Effector memory CD8-positive, alpha-beta T cell (primary cell): Measurements from ENCODE around the gene SAMD4A.

ENCODE experiments used
- ATAC-seq: fragments of 150-1000 bp; cut with Tn5 transposase; replicated peaks from 2 replicates; pipeline ENCODE4 v1.10.0; 2021; ENCODE audit warnings: mild to moderate bottlenecking, moderate library complexity
- DNase-seq, 3 experiments: peaks; one replicate each; pipeline ENCODE4 v3.0.0; 2021
- H3K27ac Mint-ChIP-seq, 2 donors: one replicate each; pipeline ENCODE4 v1.8.0; 2022; ENCODE audit warnings: mild to moderate bottlenecking in 2 of 2, mixed read lengths in 2 of 2, moderate library complexity in 2 of 2
- H3K27me3 Mint-ChIP-seq, 2 donors: one replicate each; pipeline ENCODE4 v1.8.0; 2022; ENCODE audit warnings: mixed read lengths in 2 of 2
- H3K36me3 Mint-ChIP-seq: one replicate; pipeline ENCODE4 v1.8.0; 2022; ENCODE audit warnings: mild to moderate bottlenecking, moderate library complexity, mixed read lengths; ENCODE audit not compliant: insufficient read depth
- H3K4me1 Mint-ChIP-seq, 2 donors: one replicate each; pipeline ENCODE4 v1.8.0; 2022; ENCODE audit warnings: low read depth in 2 of 2, mixed read lengths in 2 of 2
- H3K4me3 Mint-ChIP-seq, 2 donors: one replicate each; pipeline ENCODE4 v1.8.0; 2022; ENCODE audit warnings: mild to moderate bottlenecking in 2 of 2, mixed read lengths in 2 of 2, moderate library complexity in 2 of 2
- H3K9me3 Mint-ChIP-seq, 2 donors: one replicate each; pipeline ENCODE4 v1.8.0; 2022; ENCODE audit warnings: mixed read lengths in 2 of 2

Gene SAMD4A

DNA sequence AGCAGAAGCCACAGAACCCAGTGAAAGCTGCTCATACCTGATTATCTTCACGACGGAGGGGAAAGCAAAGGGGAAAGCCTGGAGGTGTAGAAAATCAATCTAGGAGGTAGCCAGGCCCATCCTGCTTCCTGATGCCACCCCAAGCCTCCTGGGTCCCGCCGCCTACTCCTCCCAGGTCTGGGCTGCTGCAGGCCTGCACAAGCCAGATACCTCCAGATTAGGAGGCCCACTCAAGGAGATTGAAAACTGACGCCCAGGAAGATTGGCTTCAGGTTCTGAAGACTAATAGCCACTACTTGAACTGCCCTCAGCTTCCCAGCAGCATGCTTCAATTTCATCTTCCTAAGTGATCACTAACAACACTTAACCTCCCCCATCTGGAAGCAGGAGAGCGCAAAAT, 248.6 kb downstream of the SAMD4A start:
- H3K27ac Mint-ChIP-seq = no peak overlapping the region
- ATAC-seq = no peak

DNA sequence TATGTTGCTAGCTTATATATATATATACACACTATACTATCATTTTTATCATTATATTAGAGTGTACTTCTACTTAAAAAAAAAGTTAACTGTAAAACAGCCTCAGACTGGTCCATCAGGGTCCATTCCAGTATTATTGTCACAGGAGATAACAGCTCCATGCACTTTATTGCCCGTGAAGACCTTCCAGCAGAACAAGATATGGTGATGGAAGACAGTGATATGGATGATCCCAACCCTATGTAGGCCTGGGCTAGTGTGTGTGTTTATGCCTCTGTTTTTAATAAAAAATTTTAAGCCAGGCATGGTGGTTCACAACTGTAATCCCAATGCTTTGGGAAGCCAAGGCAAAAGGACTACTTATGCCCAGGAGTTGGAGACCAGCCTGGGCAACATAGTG, 249.5 kb downstream of the SAMD4A start:
- H3K27me3 Mint-ChIP-seq = peaks cover 26 to 45% of the 10 kb centered on the region in 2 donors
- DNase-seq (no peak), ATAC-seq (no peak)
- H3K9me3 Mint-ChIP-seq = no peaks in the 10 kb centered on the region
- H3K4me1 Mint-ChIP-seq = peaks cover 0 to 3% of the 10 kb centered on the region in 2 donors
- H3K27ac Mint-ChIP-seq = no peak overlapping the region
- no peak overlapping the region for H3K4me3 Mint-ChIP-seq
- no peaks in the 10 kb centered on the region for H3K36me3 Mint-ChIP-seq

More for the DNA sequence above, 248.6 kb downstream of the SAMD4A start:
- H3K4me1 Mint-ChIP-seq = peaks cover 0 to 3% of the 10 kb centered on the region in 2 donors
- peaks cover 33 to 51% of the 10 kb centered on the region in 2 donors for H3K27me3 Mint-ChIP-seq
- H3K36me3 Mint-ChIP-seq = no peaks in the 10 kb centered on the region
- no peaks in the 10 kb centered on the region for H3K9me3 Mint-ChIP-seq
- H3K4me3 Mint-ChIP-seq = no peak overlapping the region
- DNase-seq = no peak

DNA sequence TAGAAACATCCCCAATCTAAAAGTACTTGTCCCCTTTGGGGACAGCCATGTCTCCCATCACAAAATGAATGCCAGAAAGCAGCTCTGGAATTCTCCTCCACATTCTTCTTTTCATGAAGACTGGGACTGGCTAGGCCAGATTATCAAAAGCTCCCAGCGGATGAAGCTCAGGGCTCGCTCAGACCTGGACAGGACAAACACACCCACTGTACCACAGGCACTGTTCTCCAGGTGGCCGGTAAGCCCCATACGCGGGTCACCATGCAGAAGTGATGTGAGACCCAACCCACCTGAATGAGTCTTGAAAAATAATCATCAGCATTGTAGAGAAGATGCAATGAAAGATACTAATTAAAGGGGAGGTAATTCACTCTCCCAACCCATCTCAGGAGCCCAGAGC, 250.6 kb downstream of the SAMD4A start:
- peaks cover 0 to 3% of the 10 kb centered on the region in 2 donors for H3K4me1 Mint-ChIP-seq
- no peaks in the 10 kb centered on the region for H3K9me3 Mint-ChIP-seq
- peaks cover 24 to 41% of the 10 kb centered on the region in 2 donors for H3K27me3 Mint-ChIP-seq
- no peak for DNase-seq
- H3K36me3 Mint-ChIP-seq = no peaks in the 10 kb centered on the region
- no peak overlapping the region for H3K4me3 Mint-ChIP-seq
- no peak overlapping the region for H3K27ac Mint-ChIP-seq
- no peak for ATAC-seq

DNA sequence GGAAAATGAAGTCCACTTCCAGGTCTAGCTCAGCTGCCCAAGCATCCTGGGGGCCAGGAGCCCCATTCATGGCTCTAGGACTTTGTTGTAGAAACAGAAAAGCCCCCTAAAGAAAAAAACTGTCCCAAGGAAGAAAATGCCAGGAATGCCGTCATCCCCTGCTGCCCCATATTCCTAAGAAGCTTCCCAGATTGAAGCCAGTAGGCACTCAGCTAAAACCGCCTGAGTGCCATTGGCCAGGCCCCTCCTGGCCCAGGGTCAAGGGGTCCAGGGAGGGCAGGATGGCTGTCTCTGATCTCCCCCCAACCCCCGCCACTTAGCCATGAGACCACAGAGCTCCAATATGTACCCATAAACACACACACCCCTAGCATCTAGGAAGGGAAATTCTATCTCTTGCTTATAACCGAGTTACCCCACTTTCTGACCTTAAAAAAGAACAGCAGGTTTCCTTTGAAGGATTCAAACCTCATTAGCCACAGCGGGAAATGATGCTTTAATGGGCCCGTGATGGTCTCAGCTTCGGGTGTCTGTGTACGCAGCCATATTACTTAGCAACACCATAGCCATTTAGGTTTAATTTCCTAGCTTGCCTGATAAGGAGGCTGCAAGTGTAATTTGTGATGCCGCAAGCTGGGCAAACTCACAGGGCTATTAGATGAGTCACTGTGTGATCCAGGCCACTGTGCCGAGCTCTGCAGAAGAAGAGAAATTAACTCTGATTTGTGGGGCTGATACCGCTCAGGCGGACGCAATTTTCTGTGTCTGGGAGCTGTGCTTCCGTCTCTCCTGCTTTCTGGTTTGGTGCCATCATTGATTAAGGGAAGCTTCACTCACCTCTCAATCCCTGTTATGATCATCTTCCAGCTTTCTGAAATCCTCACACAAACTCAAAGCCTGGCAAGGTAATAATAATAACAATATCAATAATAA, 251.5 kb downstream of the SAMD4A start:
- no peak for DNase-seq
- H3K27me3 Mint-ChIP-seq = peaks cover 24 to 41% of the 10 kb centered on the region in 2 donors
- no peak overlapping the region for H3K4me3 Mint-ChIP-seq
- peaks cover 0 to 3% of the 10 kb centered on the region in 2 donors for H3K4me1 Mint-ChIP-seq
- H3K9me3 Mint-ChIP-seq = no peaks in the 10 kb centered on the region
- no peak overlapping the region for H3K27ac Mint-ChIP-seq
- H3K36me3 Mint-ChIP-seq = no peaks in the 10 kb centered on the region
- ATAC-seq = peak; percentile 78

DNA sequence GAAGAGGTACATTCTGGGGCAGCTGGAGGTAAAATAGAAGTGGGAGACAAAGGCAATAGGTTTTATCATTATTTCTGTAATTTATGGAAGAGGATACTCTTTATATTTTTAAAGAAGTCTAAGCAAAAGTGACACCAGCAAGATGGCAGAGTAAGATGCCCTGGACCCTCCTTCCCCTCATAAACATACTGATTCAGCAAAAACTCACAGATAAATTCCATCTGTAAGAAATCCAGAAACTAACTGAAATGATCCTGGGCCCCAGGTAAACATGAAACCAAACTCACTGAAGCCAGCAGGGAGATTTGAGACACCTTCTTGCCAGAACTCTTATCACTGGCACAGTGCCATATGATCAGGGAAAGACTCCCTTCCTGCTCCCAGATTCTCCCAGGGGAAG, 255.8 kb downstream of the SAMD4A start:
- Mint-ChIP-seq H3K4me1 (peaks cover 0 to 3% of the 10 kb centered on the region in 2 donors), H3K9me3 (peaks cover 9 to 28% of the 10 kb centered on the region in 2 donors), H3K27ac (no peak overlapping the region), H3K36me3 (no peaks in the 10 kb centered on the region), H3K27me3 (peaks cover 18 to 27% of the 10 kb centered on the region in 2 donors), H3K4me3 (no peak overlapping the region)
- DNase-seq (no peak), ATAC-seq (no peak)

DNA sequence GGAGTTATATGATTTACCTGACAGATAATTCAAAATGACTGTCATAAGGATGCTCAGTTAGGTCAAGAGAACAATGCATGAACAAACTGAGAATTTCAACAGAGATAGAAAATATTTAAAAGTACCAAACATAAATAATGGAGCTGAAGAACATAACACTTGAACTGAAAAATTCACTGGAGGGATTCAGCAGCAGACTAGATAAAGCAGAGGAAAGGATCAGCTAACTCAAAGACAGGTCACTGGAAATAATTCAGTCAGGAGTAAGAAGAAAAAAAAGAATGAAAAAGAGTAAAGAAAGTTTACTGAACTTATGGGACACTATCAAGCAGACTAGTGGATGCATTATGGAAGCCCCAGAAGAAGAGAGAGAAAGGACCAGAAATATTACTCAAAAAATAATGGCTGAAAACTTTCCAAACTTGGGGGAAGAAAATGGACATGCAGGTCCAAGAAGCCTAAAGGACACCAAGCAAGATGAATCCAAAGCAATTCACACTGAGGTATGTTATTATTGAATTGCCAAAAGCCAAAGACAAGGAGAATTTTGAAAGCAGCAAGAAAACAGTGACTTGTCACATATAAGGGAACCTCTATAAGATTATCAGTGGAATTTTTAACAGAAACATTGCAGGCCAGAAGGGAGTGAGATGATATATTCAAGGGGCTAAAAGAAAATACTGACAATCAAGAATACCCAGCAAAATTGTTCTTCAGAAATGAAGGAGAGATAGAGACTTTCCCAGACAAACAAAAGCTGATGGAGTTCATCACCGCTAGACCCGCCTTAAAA, 257.0 kb downstream of the SAMD4A start:
- peaks cover 9 to 28% of the 10 kb centered on the region in 2 donors for H3K9me3 Mint-ChIP-seq
- no peak overlapping the region for H3K27ac Mint-ChIP-seq
- H3K4me3 Mint-ChIP-seq = no peak overlapping the region
- no peaks in the 10 kb centered on the region for H3K4me1 Mint-ChIP-seq
- DNase-seq (no peak), ATAC-seq (no peak)
- H3K36me3 Mint-ChIP-seq = no peaks in the 10 kb centered on the region
- H3K27me3 Mint-ChIP-seq = peaks cover 16 to 18% of the 10 kb centered on the region in 2 donors

DNA sequence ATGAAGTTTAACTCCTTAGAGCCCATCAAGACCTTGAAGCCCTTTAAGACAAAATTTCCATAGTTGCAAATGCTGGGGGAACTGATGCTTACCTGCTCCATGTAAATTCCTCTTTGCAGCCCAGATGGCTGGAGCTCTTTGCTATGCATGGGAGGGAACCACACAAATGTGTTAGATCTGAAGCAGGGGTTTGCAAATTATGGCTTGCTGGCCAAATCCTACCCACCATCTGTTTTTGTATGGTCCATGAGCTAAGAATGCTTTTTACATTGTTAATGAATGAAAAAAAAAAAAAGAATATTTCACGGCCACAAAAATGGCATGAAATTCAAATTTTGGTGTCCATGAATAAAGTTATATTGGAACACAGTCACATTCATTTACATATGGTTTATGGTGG, 261.1 kb downstream of the SAMD4A start:
- H3K9me3 Mint-ChIP-seq = peaks cover 9 to 28% of the 10 kb centered on the region in 2 donors
- DNase-seq (no peak), ATAC-seq (no peak)
- no peaks in the 10 kb centered on the region for H3K27me3 Mint-ChIP-seq
- no peaks in the 10 kb centered on the region for H3K36me3 Mint-ChIP-seq
- no peak overlapping the region for H3K4me3 Mint-ChIP-seq
- H3K27ac Mint-ChIP-seq = no peak overlapping the region
- no peaks in the 10 kb centered on the region for H3K4me1 Mint-ChIP-seq

DNA sequence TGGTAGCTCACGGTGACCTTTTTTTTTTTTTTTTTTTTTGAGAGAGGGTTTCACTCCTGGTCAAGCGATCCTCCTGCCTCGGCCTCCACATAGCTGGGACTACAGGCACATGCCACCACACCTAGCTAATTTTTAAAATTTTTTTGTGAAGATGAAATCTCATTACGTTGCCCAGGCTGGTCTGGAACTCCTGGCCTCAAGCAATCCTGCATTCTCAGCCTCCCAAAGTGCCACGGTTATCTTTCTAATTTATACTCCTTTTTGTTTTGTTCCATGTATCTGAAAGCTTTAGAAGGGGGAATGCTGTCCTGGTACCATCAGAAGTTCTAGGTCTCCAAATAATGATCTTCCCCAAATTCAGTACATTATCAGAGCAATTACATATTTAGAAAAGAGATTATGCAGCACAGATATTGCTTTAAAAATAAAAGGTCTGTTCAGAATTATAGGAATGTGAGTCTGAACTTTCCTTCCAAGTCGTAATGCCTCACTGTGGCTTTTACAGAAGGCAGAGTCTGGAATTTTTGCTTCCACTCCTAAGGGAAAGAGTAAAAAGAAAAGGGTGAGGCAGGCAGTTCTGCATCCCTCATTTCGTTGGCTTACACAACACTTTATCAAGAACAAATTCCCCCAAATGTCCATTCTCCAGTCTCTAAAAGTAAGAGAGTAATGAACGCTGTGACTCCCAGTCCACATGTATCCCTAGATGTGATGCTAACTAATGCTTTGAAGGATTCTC, 262.7 kb downstream of the SAMD4A start:
- no peaks in the 10 kb centered on the region for H3K4me1 Mint-ChIP-seq
- H3K36me3 Mint-ChIP-seq = no peaks in the 10 kb centered on the region
- no peak for ATAC-seq
- H3K4me3 Mint-ChIP-seq = no peak overlapping the region
- H3K27ac Mint-ChIP-seq = no peak overlapping the region
- DNase-seq = no peak
- peaks cover 6 to 16% of the 10 kb centered on the region in 2 donors for H3K9me3 Mint-ChIP-seq
- H3K27me3 Mint-ChIP-seq = no peaks in the 10 kb centered on the region

DNA sequence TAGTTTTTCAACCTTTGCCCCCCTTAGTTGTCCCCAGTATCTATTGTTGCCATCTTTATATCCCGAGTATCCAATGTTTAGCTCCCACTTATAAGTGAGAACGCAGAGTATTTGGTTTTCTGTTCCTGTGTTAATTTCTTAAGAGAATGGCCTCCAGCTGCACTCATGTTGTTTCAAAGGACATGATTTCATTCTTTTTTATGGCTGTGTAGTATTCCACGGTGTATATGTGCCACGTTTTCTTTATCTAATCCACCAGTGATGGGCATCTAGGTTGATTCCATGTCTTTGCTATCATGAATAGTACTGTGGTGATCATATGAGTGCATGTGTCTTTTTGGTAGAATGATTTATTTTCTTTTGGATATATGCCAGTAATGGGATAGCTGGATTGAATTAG, 263.7 kb downstream of the SAMD4A start:
- DNase-seq = no peak
- Mint-ChIP-seq H3K27me3 (no peaks in the 10 kb centered on the region), H3K36me3 (no peaks in the 10 kb centered on the region), H3K4me3 (no peak overlapping the region), H3K9me3 (peaks cover 2 to 11% of the 10 kb centered on the region in 2 donors), H3K27ac (no peak overlapping the region), H3K4me1 (no peaks in the 10 kb centered on the region)
- no peak for ATAC-seq

DNA sequence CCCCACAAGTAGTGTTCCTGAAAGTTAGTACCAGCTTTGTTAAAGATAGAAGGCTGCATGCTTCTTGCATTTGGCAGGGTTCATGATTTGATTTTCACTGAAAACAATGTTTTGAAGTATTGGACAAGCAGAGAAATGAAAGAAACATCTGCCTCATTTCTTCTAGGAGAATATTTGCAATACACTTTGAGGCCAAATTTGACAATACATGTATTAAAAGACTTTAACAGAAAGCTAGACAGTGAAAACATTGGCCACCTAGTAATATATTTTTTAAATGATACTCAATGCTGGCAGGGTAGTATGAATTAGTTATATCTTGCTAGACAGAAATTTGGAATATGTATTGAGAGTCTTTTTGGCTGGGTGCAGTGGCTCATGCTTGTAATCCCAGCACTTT, 267.2 kb downstream of the SAMD4A start:
- Mint-ChIP-seq H3K9me3 (no peaks in the 10 kb centered on the region), H3K36me3 (peaks cover 9% of the 10 kb centered on the region), H3K4me3 (no peak overlapping the region), H3K4me1 (no peaks in the 10 kb centered on the region), H3K27ac (no peak overlapping the region), H3K27me3 (no peaks in the 10 kb centered on the region)
- DNase-seq (no peak), ATAC-seq (no peak)

DNA sequence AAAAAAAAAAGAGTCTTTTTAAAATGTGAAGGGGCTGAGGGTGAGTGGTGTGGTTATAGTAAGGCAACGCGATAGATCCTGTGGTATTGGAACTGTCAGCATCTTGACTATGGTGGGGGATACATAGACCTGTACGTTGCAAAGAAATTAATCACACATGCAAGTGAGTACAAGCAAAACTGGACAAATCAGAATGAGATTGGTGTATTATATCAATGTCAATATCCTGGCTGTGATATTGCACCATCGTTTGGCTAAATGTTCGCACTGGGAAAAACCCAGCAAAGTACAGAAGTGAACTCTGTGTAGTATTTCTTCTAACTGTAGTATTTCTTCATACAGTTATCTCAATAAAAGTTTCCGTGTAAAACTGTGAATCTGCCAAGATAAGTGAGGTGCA, 267.8 kb downstream of the SAMD4A start:
- H3K9me3 Mint-ChIP-seq = no peaks in the 10 kb centered on the region
- no peak for ATAC-seq
- no peak overlapping the region for H3K4me3 Mint-ChIP-seq
- H3K27me3 Mint-ChIP-seq = no peaks in the 10 kb centered on the region
- H3K27ac Mint-ChIP-seq = peak overlapping the region in 1 of 2 donors; percentile 2
- peaks cover 15% of the 10 kb centered on the region for H3K36me3 Mint-ChIP-seq
- DNase-seq = no peak
- H3K4me1 Mint-ChIP-seq = no peaks in the 10 kb centered on the region

DNA sequence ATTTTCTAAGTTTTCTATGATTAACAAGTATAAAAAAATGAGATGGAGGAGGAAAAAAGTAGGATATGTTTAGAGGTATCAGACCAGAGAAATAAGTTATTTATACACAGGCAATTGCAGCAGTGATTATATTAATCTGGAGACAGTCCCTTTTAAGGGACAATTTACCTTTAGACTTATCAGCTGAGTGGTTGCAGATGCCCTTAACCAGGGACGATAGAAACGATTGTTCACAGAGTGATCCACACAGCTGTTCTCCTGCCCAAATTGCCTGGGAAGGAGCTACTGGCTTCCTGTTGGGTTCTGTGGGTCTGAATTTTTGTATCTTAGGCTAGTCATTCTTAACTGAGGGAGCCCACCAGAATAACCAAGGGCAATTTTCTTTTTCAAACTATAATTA, 269.3 kb downstream of the SAMD4A start:
- no peak for DNase-seq
- H3K36me3 Mint-ChIP-seq = peaks cover 26% of the 10 kb centered on the region
- no peak for ATAC-seq
- H3K9me3 Mint-ChIP-seq = no peaks in the 10 kb centered on the region
- H3K4me1 Mint-ChIP-seq = peaks cover 0 to 3% of the 10 kb centered on the region in 2 donors
- H3K4me3 Mint-ChIP-seq = no peak overlapping the region
- H3K27ac Mint-ChIP-seq = no peak overlapping the region
- H3K27me3 Mint-ChIP-seq = no peaks in the 10 kb centered on the region

DNA sequence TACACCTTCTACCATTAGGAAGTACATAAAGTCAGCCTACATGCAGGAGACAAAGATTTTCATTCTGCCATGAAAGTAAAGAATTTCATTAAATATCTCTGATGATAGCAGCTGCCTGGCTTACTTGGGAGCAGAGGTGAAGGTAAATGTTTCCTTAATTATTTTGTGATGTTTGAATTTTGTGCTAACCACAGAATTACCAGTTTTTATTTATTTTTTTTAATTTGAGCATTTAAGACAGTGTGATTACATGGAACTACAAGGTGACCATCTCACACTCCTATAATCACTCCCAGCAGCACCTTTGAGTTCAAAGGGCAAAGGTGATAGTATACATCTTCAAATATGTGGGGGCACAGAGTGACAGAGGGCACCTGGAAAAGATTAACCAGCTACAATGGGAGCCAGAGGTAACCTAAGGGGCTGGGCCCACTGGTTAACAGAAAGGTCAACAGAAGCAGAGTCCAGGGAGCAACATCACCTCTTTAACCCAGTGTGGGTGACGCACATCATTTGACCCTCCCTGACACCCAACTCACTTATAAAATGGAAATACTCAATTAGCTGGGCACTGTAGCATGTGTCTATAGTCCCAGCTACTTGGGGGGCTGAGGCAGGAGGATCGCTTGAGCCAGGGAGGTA, 270.7 kb downstream of the SAMD4A start:
- H3K4me1 Mint-ChIP-seq = peaks cover 0 to 4% of the 10 kb centered on the region in 2 donors
- no peaks in the 10 kb centered on the region for H3K27me3 Mint-ChIP-seq
- H3K9me3 Mint-ChIP-seq = no peaks in the 10 kb centered on the region
- peaks cover 40% of the 10 kb centered on the region for H3K36me3 Mint-ChIP-seq
- ATAC-seq (no peak), DNase-seq (no peak)
- no peak overlapping the region for H3K27ac Mint-ChIP-seq
- H3K4me3 Mint-ChIP-seq = no peak overlapping the region
